ENCODE results near the gene REPIN1. TPM values are rescaled to one million over a fixed set of nuclear protein-coding genes. Genes with fewer than 3 reads are reported as not detected.

Gene REPIN1
- total RNA-seq, 1 experiment from 2014 or later = 189 TPM

DNA sequence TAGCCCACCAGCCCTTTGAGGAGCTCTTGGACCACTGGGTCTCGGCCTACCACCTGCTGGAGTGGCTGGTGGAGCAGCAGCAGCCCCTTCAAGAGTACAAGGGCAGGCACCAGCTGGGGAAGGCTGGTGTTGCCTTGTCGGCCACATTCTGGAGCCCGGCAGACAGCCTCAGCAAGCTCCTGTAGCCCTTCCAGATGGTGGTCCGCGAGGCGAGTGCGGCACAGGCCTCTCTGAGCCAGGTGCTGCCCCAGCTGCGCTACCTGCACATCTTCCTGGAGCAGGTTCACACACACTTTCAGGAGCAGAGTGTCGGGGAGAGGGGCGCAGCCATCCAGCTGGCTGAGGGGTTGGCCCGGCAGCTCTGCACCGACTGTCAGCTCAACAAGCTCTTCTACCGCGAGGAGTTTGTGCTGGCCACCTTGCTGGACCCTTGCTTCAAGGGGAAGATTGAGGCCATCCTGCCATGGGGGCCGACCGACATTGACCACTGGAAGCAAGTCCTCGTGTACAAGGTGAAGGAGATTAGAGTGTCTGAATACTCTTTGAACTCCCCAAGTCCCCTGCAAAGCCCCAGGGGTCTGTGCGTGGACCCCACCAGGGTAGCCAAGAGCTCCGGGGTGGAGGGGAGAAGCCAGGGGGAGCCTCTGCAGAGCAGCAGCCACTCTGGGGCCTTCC is 38.3 kb upstream of the REPIN1 start:
- no peak for DNase-seq
- TF ChIP-seq, protein P1, sequence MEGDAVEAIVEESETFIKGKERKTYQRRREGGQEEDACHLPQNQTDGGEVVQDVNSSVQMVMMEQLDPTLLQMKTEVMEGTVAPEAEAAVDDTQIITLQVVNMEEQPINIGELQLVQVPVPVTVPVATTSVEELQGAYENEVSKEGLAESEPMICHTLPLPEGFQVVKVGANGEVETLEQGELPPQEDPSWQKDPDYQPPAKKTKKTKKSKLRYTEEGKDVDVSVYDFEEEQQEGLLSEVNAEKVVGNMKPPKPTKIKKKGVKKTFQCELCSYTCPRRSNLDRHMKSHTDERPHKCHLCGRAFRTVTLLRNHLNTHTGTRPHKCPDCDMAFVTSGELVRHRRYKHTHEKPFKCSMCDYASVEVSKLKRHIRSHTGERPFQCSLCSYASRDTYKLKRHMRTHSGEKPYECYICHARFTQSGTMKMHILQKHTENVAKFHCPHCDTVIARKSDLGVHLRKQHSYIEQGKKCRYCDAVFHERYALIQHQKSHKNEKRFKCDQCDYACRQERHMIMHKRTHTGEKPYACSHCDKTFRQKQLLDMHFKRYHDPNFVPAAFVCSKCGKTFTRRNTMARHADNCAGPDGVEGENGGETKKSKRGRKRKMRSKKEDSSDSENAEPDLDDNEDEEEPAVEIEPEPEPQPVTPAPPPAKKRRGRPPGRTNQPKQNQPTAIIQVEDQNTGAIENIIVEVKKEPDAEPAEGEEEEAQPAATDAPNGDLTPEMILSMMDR (IDR thresholded peaks at IDR 0.05; ENCODE audit: unreplicated experiment) = no peak
- CTCF ChIA-PET = no interaction called here
- Mint-ChIP-seq H3K36me3 (ENCODE audit: insufficient read depth, unreplicated experiment) (peaks cover 19% of the 10 kb centered on the region), H3K27ac (ENCODE audit: unreplicated experiment) (no peak overlapping the region), H3K9me3 (ENCODE audit: low read depth, unreplicated experiment) (no peaks in the 10 kb centered on the region), H3K4me3 (ENCODE audit: low read depth, unreplicated experiment) (no peak overlapping the region), H3K27me3 (ENCODE audit: unreplicated experiment) (no peaks in the 10 kb centered on the region), H3K4me1 (ENCODE audit: low read depth, unreplicated experiment) (peaks cover 2% of the 10 kb centered on the region)
- BruUV-seq (replicated peaks) = no TSS peak
- intact Hi-C loops (cut with micrococcal nuclease; ENCODE audit: unreplicated experiment) = no loop called here

DNA sequence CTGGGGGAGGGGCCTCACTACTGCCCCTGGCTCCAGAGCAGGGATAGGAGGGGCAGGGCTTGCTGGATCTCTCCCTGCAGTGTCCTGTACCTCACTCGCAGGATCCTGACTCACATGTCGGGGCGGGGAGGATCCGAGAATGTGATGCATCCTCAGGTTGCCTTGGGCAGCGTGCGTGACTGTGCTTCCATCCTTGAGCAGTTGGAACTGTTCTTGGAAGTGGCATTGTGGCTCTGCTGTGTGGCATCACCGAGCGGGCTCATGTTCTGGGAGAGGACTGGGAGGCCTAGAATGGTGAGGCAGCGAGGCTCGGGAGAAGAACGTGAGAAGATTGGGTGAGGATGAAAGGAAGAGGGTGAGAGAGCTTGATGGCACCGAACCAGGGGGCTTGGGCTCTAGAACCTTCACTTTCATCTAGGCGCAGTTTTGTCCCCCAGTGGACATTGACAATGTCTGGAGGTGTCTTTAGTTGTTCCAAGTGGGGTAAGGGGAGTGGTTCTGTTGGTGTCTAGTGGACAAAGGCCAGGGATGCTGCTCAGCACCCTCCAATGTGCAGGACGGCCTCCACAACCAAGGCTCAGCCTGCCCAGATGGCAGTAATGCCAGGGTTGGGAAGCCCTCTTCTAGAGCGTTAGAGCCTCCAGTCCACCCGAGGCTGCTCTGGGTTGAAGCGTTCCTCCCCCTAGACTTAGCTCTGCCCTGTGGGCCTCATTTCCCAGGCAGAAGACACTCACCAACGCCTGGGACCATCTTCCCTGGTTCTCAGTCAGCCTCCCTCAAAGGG is 35.6 kb upstream of the REPIN1 start:
- CTCF ChIA-PET = no interaction called here
- no peaks in the 10 kb centered on the region for H3K27me3 Mint-ChIP-seq (ENCODE audit: unreplicated experiment)
- no peak overlapping the region for H3K4me3 Mint-ChIP-seq (ENCODE audit: low read depth, unreplicated experiment)
- H3K4me1 Mint-ChIP-seq (ENCODE audit: low read depth, unreplicated experiment) = no peaks in the 10 kb centered on the region
- peaks cover 30% of the 10 kb centered on the region for H3K36me3 Mint-ChIP-seq (ENCODE audit: insufficient read depth, unreplicated experiment)
- no peaks in the 10 kb centered on the region for H3K9me3 Mint-ChIP-seq (ENCODE audit: low read depth, unreplicated experiment)
- H3K27ac Mint-ChIP-seq (ENCODE audit: unreplicated experiment) = no peak overlapping the region
- DNase-seq = no peak
- intact Hi-C loops (cut with micrococcal nuclease; ENCODE audit: unreplicated experiment) = no loop called here
- TF ChIP-seq, protein P1 (IDR thresholded peaks at IDR 0.05; ENCODE audit: unreplicated experiment) = no peak
- BruUV-seq (replicated peaks) = no TSS peak

DNA sequence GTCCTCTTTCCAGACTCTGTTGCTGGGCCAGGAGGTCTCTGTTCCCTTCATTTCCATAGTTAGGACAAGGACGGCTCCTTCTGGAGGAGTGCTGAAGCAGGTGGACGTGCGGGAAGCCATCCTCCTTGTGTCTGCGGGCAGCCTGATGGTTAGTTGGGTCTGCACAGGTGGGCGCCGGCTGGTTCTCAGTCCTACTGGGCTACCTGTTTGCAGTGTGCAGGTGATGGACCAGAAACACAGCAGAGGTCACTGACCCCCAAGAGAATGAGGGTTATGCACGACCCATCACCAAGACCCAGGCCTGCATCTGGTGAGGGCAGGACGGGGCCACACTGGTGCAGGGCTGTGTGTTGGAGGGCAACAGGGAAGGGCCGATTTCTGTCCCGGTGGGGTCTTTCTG is 35.0 kb upstream of the REPIN1 start:
- CTCF ChIA-PET = no interaction called here
- DNase-seq = no peak
- no peaks in the 10 kb centered on the region for H3K27me3 Mint-ChIP-seq (ENCODE audit: unreplicated experiment)
- H3K4me1 Mint-ChIP-seq (ENCODE audit: low read depth, unreplicated experiment) = no peaks in the 10 kb centered on the region
- H3K27ac Mint-ChIP-seq (ENCODE audit: unreplicated experiment) = no peak overlapping the region
- no TSS peak for BruUV-seq (replicated peaks)
- TF ChIP-seq, protein P1 (IDR thresholded peaks at IDR 0.05; ENCODE audit: unreplicated experiment) = no peak
- H3K4me3 Mint-ChIP-seq (ENCODE audit: low read depth, unreplicated experiment) = no peak overlapping the region
- H3K9me3 Mint-ChIP-seq (ENCODE audit: low read depth, unreplicated experiment) = no peaks in the 10 kb centered on the region
- intact Hi-C loops (cut with micrococcal nuclease; ENCODE audit: unreplicated experiment) = no loop called here
- H3K36me3 Mint-ChIP-seq (ENCODE audit: insufficient read depth, unreplicated experiment) = peaks cover 29% of the 10 kb centered on the region

DNA sequence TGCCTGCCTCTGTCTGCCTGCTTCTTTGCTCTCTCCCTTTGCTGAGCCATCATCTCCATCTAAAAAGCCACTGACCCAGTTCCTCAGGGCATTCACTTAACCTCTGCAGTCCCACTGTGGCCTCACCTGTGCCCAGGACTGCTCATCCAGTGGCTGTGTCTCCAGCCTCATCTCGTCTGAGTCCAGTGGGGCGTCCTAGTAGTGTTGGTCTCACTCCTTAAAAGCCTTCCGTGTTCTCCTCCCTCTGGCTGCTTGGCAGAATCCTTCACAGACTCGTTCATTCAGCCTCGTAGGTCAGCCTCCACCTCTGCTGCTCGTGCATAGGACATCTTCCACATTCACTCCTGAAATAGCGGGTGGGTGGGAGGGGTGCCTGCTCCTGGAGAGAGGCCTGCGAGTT is 34.5 kb upstream of the REPIN1 start:
- CTCF ChIA-PET = no interaction called here
- Mint-ChIP-seq H3K4me1 (ENCODE audit: low read depth, unreplicated experiment) (peaks cover 4% of the 10 kb centered on the region), H3K9me3 (ENCODE audit: low read depth, unreplicated experiment) (no peaks in the 10 kb centered on the region), H3K36me3 (ENCODE audit: insufficient read depth, unreplicated experiment) (peaks cover 24% of the 10 kb centered on the region), H3K4me3 (ENCODE audit: low read depth, unreplicated experiment) (no peak overlapping the region), H3K27ac (ENCODE audit: unreplicated experiment) (no peak overlapping the region), H3K27me3 (ENCODE audit: unreplicated experiment) (no peaks in the 10 kb centered on the region)
- BruUV-seq (replicated peaks) = no TSS peak
- intact Hi-C loops (cut with micrococcal nuclease; ENCODE audit: unreplicated experiment) = no loop called here
- DNase-seq = no peak
- TF ChIP-seq, protein P1 (IDR thresholded peaks at IDR 0.05; ENCODE audit: unreplicated experiment) = no peak
